ENCODE results near the gene KANSL2. TPM values are rescaled to one million over a fixed set of nuclear protein-coding genes. Genes with fewer than 3 reads are reported as not detected.
A peak's percentile ranks its signal among the peaks of the same experiment; 100 is the strongest.
"Not testable (repeated sequence)": the region's sequence is repeated elsewhere in the genome, so short reads cannot be mapped to it uniquely, and the experiment has no call there.

Gene KANSL2
- total RNA-seq (2014; rRNA removed; shearing (Covaris generic); ENCODE audit: low replicate concordance): 47.5 and 84.0 TPM in 2 replicates

GRCh38 chr12:48681710-48682532 lies at the start of gene KANSL2:
TSS of gene KANSL2 (minus strand) at chr12:48682238. CDS start at chr12:48681632, 606 bp downstream.
- in situ Hi-C loops (cut with HindIII; ENCODE audit: low pct_unique_long_range_greater_than_20kb, low sequenced_read_pairs): no loop called here
- peak; percentile 98 for DNase-seq (ENCODE audit: low read depth)

- in situ Hi-C loops (cut with HindIII; ENCODE audit: low pct_unique_long_range_greater_than_20kb, low sequenced_read_pairs): no loop called here
- no peak for DNase-seq (ENCODE audit: low read depth)
Observed at GRCh38 chr12:48728807-48729206, 46.8 kb upstream of the KANSL2 start.

- DNase-seq (ENCODE audit: low read depth); in situ Hi-C loops (cut with HindIII; ENCODE audit: low pct_unique_long_range_greater_than_20kb, low sequenced_read_pairs): not testable (repeated sequence)
Observed at GRCh38 chr12:48720737-48721136, 38.7 kb upstream of the KANSL2 start.

GRCh38 chr12:48720171-48720570 lies 38.1 kb upstream of the KANSL2 start:
- in situ Hi-C loops (cut with HindIII; ENCODE audit: low pct_unique_long_range_greater_than_20kb, low sequenced_read_pairs): not testable (repeated sequence)

GRCh38 chr12:48719002-48719401 lies 37.0 kb upstream of the KANSL2 start:
- DNase-seq (ENCODE audit: low read depth); in situ Hi-C loops (cut with HindIII; ENCODE audit: low pct_unique_long_range_greater_than_20kb, low sequenced_read_pairs): not testable (repeated sequence)

More at GRCh38 chr12:48720171-48720570, 38.1 kb upstream of the KANSL2 start:
- DNase-seq (ENCODE audit: low read depth): not testable (repeated sequence)

- in situ Hi-C loops (cut with HindIII; ENCODE audit: low pct_unique_long_range_greater_than_20kb, low sequenced_read_pairs): no loop called here
- DNase-seq (ENCODE audit: low read depth): peak; percentile 32
Observed at GRCh38 chr12:48717252-48717695, 35.2 kb upstream of the KANSL2 start.

- peak; percentile 100 for DNase-seq (ENCODE audit: low read depth)
Observed at GRCh38 chr12:48716493-48717251, 34.6 kb upstream of the KANSL2 start, which contains the start of gene CCNT1. TSS of gene CCNT1 (minus strand) at chr12:48716707. CDS start at chr12:48716675, 32 bp downstream.

GRCh38 chr12:48716168-48716492 lies 34.1 kb upstream of the KANSL2 start:
- in situ Hi-C loops (cut with HindIII; ENCODE audit: low pct_unique_long_range_greater_than_20kb, low sequenced_read_pairs): no loop called here
- no peak for DNase-seq (ENCODE audit: low read depth)

More at GRCh38 chr12:48716493-48717251, 34.6 kb upstream of the KANSL2 start, which contains the start of gene CCNT1:
- in situ Hi-C loops (cut with HindIII; ENCODE audit: low pct_unique_long_range_greater_than_20kb, low sequenced_read_pairs): no loop called here

- no peak for DNase-seq (ENCODE audit: low read depth)
- in situ Hi-C loops (cut with HindIII; ENCODE audit: low pct_unique_long_range_greater_than_20kb, low sequenced_read_pairs): no loop called here
Observed at GRCh38 chr12:48712209-48712608, 30.2 kb upstream of the KANSL2 start.

GRCh38 chr12:48698822-48699221 lies 16.8 kb upstream of the KANSL2 start:
- DNase-seq (ENCODE audit: low read depth); in situ Hi-C loops (cut with HindIII; ENCODE audit: low pct_unique_long_range_greater_than_20kb, low sequenced_read_pairs): not testable (repeated sequence)

- in situ Hi-C loops (cut with HindIII; ENCODE audit: low pct_unique_long_range_greater_than_20kb, low sequenced_read_pairs): no loop called here
- no peak for DNase-seq (ENCODE audit: low read depth)
Observed at GRCh38 chr12:48696626-48697025, 14.6 kb upstream of the KANSL2 start.

GRCh38 chr12:48695859-48696258 lies 13.8 kb upstream of the KANSL2 start:
- in situ Hi-C loops (cut with HindIII; ENCODE audit: low pct_unique_long_range_greater_than_20kb, low sequenced_read_pairs): no loop called here
- no peak for DNase-seq (ENCODE audit: low read depth)

- no peak for DNase-seq (ENCODE audit: low read depth)
- in situ Hi-C loops (cut with HindIII; ENCODE audit: low pct_unique_long_range_greater_than_20kb, low sequenced_read_pairs): no loop called here
Observed at GRCh38 chr12:48694038-48694437, 12.0 kb upstream of the KANSL2 start.

GRCh38 chr12:48693572-48693971 lies 11.5 kb upstream of the KANSL2 start:
- no peak for DNase-seq (ENCODE audit: low read depth)
- in situ Hi-C loops (cut with HindIII; ENCODE audit: low pct_unique_long_range_greater_than_20kb, low sequenced_read_pairs): no loop called here

GRCh38 chr12:48691826-48692487 lies 9.9 kb upstream of the KANSL2 start:
- DNase-seq (ENCODE audit: low read depth): no peak
- in situ Hi-C loops (cut with HindIII; ENCODE audit: low pct_unique_long_range_greater_than_20kb, low sequenced_read_pairs): no loop called here

- no peak for DNase-seq (ENCODE audit: low read depth)
- in situ Hi-C loops (cut with HindIII; ENCODE audit: low pct_unique_long_range_greater_than_20kb, low sequenced_read_pairs): no loop called here
Observed at GRCh38 chr12:48690990-48691389, 9.0 kb upstream of the KANSL2 start.

- DNase-seq (ENCODE audit: low read depth): no peak
- in situ Hi-C loops (cut with HindIII; ENCODE audit: low pct_unique_long_range_greater_than_20kb, low sequenced_read_pairs): no loop called here
Observed at GRCh38 chr12:48690436-48690835, 8.4 kb upstream of the KANSL2 start.

GRCh38 chr12:48688836-48689235 lies 6.8 kb upstream of the KANSL2 start:
- in situ Hi-C loops (cut with HindIII; ENCODE audit: low pct_unique_long_range_greater_than_20kb, low sequenced_read_pairs): no loop called here
- no peak for DNase-seq (ENCODE audit: low read depth)

GRCh38 chr12:48687592-48687991 lies 5.6 kb upstream of the KANSL2 start:
- DNase-seq (ENCODE audit: low read depth): no peak
- in situ Hi-C loops (cut with HindIII; ENCODE audit: low pct_unique_long_range_greater_than_20kb, low sequenced_read_pairs): no loop called here

Data from Caki2 (cell line).